GM12878 (cell line): ENCODE data around the gene HHAT. TPM values are rescaled to one million over a fixed set of nuclear protein-coding genes. Genes with fewer than 3 reads are reported as not detected.

ENCODE experiments used
- CTCF ChIP-seq, 3 experiments: IDR thresholded peaks in 2 of 3; conservative IDR thresholded peaks in 1 of 3; 2 replicates each; pipeline ENCODE4 v1.5.1; 2011; ENCODE audit warnings: low read depth in 3 of 3, low read length in 3 of 3, mild to moderate bottlenecking in 3 of 3, control low read depth in 2 of 3, moderate library complexity in 2 of 3, inconsistent platforms in 1 of 3, mixed read lengths in 1 of 3; ENCODE audit not compliant: control insufficient read depth in 2 of 3, insufficient read depth in 1 of 3; ENCODE audit errors: extremely low read depth in 1 of 3
- CUX1 ChIP-seq: IDR thresholded peaks from 2 replicates; pipeline ENCODE4 v1.6.1; 2012; ENCODE audit warnings: improper control_type of control experiment, low read depth, low read length; ENCODE audit not compliant: insufficient replicate concordance
- EED ChIP-seq: sonication (generic); IDR thresholded peaks from 2 replicates; pipeline ENCODE4 v1.6.1; 2016; ENCODE audit warnings: antibody characterized with exemption, low read depth
- HDGF ChIP-seq: fragments of 450-650 bp; IDR thresholded peaks from 2 replicates; pipeline ENCODE4 v1.6.1; 2016; ENCODE audit warnings: antibody characterized with exemption
- MTA3 ChIP-seq: IDR thresholded peaks from 2 replicates; pipeline ENCODE4 v1.6.1; 2012; ENCODE audit warnings: low read length, inconsistent platforms, borderline replicate concordance
- NBN ChIP-seq: fragments of 450-650 bp; IDR thresholded peaks from 2 replicates; pipeline ENCODE4 v1.6.1; 2016
- NFIC ChIP-seq: IDR thresholded peaks from 2 replicates; pipeline ENCODE4 v1.6.1; 2012; ENCODE audit warnings: low read depth, mild to moderate bottlenecking, inconsistent platforms, low read length, moderate library complexity
- PBX3 ChIP-seq: IDR thresholded peaks from 2 replicates; pipeline ENCODE4 v1.6.1; 2011; ENCODE audit warnings: mild to moderate bottlenecking, low read depth, low read length, moderate library complexity; ENCODE audit not compliant: insufficient replicate concordance
- PKNOX1 ChIP-seq: fragments of 450-650 bp; IDR thresholded peaks from 2 replicates; pipeline ENCODE4 v1.6.1; 2016; ENCODE audit warnings: mild to moderate bottlenecking
- POLR2A ChIP-seq: IDR thresholded peaks from 2 replicates; pipeline ENCODE4 v1.6.1; 2011; ENCODE audit warnings: low read depth, mild to moderate bottlenecking, low read length
- polyA plus RNA-seq, 11 experiments: library from polyadenylated mRNA; depleted of rRNA in 4 of 11; unstranded in 6 of 11; stranded (reverse) in 5 of 11; fragments of >200 nt; fragmentation: Nextera tagmentation in 4 of 11; fragmentation: Illumina TruSeq in 1 of 11; extraction: Ambion mirVana in 4 of 11; extraction: Trizol in 1 of 11; gene quantifications; 1 replicate in 1 of 11; 2 replicates in 10 of 11; pipeline versions ENCODE4 v1.2.1 to v1.2.3, GENCODE V29; 2011 to 2016; ENCODE audit warnings: inconsistent platforms in 2 of 11, missing spikeins in 2 of 11, low read depth in 1 of 11
- total RNA-seq, 4 experiments: library from RNA; depleted of rRNA in 3 of 4; stranded (reverse); fragments of >200 nt in 3 of 4; fragmentation: Illumina TruSeq in 1 of 4; extraction: Trizol in 1 of 4; gene quantifications; 2 replicates each; pipeline versions ENCODE4 v1.2.1 to v1.2.3, GENCODE V29; 2013 to 2021

HHAT gene
- total and polyA plus RNA-seq, 10 of the 15 experiments (the other 5 are each of a cell fraction or from before 2014, with no cell fraction given) = 1.2 to 37.6 (median 2.6) TPM

- no peak for TF ChIP-seq CUX1
- TF ChIP-seq HDGF = 0 out of 2 replicates have a peak, but pooled peaks have one; percentile 23
- no peak for TF ChIP-seq MTA3
- peak; percentile 74 to 78 (median 75) for TF ChIP-seq CTCF (IDR thresholded peaks at IDR 0.05 in 2 of 3, conservative IDR thresholded peaks at IDR 0.05 in 1 of 3; ENCODE audit: control insufficient read depth in 2 of 3, extremely low read depth in 1 of 3, insufficient read depth in 1 of 3, low read depth in 3 of 3, low read length in 3 of 3)
- peak; percentile 24; the same call in 1 of the 2 replicates for TF ChIP-seq PKNOX1
- no peak for TF ChIP-seq PBX3
- no peak for TF ChIP-seq EED
- no peak for TF ChIP-seq NBN
- no peak for TF ChIP-seq NFIC
- no peak for TF ChIP-seq POLR2A
- TF ChIP-seq, all 136 proteins: peak for 6
Measured at GRCh38 chr1:210584439-210585113, 255.9 kb downstream of the HHAT start (continued).
